Vagina (tissue), 2 donors: Measurements from ENCODE around the gene STRN4. TPM values are rescaled to one million over a fixed set of nuclear protein-coding genes. Genes with fewer than 3 reads are reported as not detected.

Source experiments
- DNase-seq, 2 donors: peaks; one replicate each; pipeline ENCODE4 v3.0.0-alpha.2; 2017; ENCODE audit errors: extremely low spot score in 2 of 2
- H3K27ac ChIP-seq: fragments of 200-600 bp; sonication (generic); one replicate; pipeline ENCODE4 v1.5.1; 2019
- H3K27me3 ChIP-seq: fragments of 200-600 bp; sonication (generic); one replicate; pipeline ENCODE4 v1.5.1; 2019
- H3K36me3 ChIP-seq, 2 donors: fragments of 200-600 bp; sonication (generic); one replicate each; pipeline ENCODE4 v1.5.1; 2017 to 2019
- H3K4me1 ChIP-seq: fragments of 200-600 bp; sonication (generic); one replicate; pipeline ENCODE4 v1.5.1; 2019
- H3K4me3 ChIP-seq, 2 donors: fragments of 200-600 bp; sonication (generic); 1 replicate in 1 of 2; 2 replicates in 1 of 2; pipeline ENCODE4 v1.5.1; 2016 to 2019
- H3K9me3 ChIP-seq: fragments of 200-600 bp; sonication (generic); one replicate; pipeline ENCODE4 v1.5.1; 2019
- CTCF ChIP-seq, 3 experiments: fragments of 450-650 bp in 2 of 3; fragments of 200-600 bp in 1 of 3; sonication (generic) in 1 of 3; IDR thresholded peaks; one replicate each; pipeline ENCODE4 v1.5.1; 2017 to 2019; ENCODE audit warnings: antibody characterized with exemption in 3 of 3, mild to moderate bottlenecking in 2 of 3, moderate library complexity in 2 of 3
- POLR2A ChIP-seq, 2 donors: fragments of 450-650 bp; IDR thresholded peaks; one replicate each; pipeline ENCODE4 v1.6.1; 2017; ENCODE audit warnings: antibody characterized with exemption in 2 of 2, mild to moderate bottlenecking in 2 of 2, moderate library complexity in 2 of 2
- POLR2AphosphoS5 ChIP-seq, 2 donors: sonication (generic); formaldehyde crosslinking; IDR thresholded peaks; one replicate each; pipeline ENCODE4 v1.9.0; 2017; ENCODE audit warnings: antibody characterized with exemption in 2 of 2, mild to moderate bottlenecking in 2 of 2, low read depth in 1 of 2; ENCODE audit not compliant: insufficient read depth in 1 of 2
- intact Hi-C: fragments of 100-400 bp; cut with DNase I; formaldehyde crosslinking; loops from one replicate; pipeline ENCODE4 v1.15.1; 2023
- total RNA-seq: library from RNA; depleted of rRNA; stranded (reverse); fragments of >200 nt; gene quantifications from one replicate; pipeline ENCODE4 v1.2.3, GENCODE V29; 2016

The STRN4 gene
- total RNA-seq, 1 donor from 2014 or later = 85.0 TPM

GRCh38 chr19:46728208-46728607 lies 18.0 kb downstream of the STRN4 start:
- no peaks in the 10 kb centered on the region for H3K27me3 ChIP-seq
- TF ChIP-seq CTCF (IDR thresholded peaks at IDR 0.05) (no peak), POLR2A (IDR thresholded peaks at IDR 0.05) (no peak), POLR2AphosphoS5 (IDR thresholded peaks at IDR 0.05; ENCODE audit: insufficient read depth in 1 of 2, low read depth in 1 of 2) (peak in 1 of 2 donors; percentile 34)
- H3K27ac ChIP-seq = peak overlapping the region; percentile 45
- intact Hi-C loops = loop anchor here (10.0 kb wide), 1 partner anchor 113 kb away; no protein-coding TSS in a partner anchor
- H3K9me3 ChIP-seq = no peaks in the 10 kb centered on the region
- no peak for DNase-seq
- H3K4me1 ChIP-seq = peaks cover 31% of the 10 kb centered on the region
- H3K4me3 ChIP-seq = no peak overlapping the region
- peaks cover 0 to 85% of the 10 kb centered on the region in 2 donors for H3K36me3 ChIP-seq

GRCh38 chr19:46727757-46728156 lies 18.5 kb downstream of the STRN4 start:
- peak overlapping the region; percentile 13 for H3K27ac ChIP-seq
- no peaks in the 10 kb centered on the region for H3K9me3 ChIP-seq
- H3K4me3 ChIP-seq = no peak overlapping the region
- TF ChIP-seq CTCF (IDR thresholded peaks at IDR 0.05) = no peak
- no peak for TF ChIP-seq POLR2AphosphoS5 (IDR thresholded peaks at IDR 0.05; ENCODE audit: insufficient read depth in 1 of 2, low read depth in 1 of 2)
- no peak for TF ChIP-seq POLR2A (IDR thresholded peaks at IDR 0.05)
- DNase-seq = no peak
- H3K36me3 ChIP-seq = peaks cover 0 to 85% of the 10 kb centered on the region in 2 donors
- intact Hi-C loops = loop anchor here (10.0 kb wide), 1 partner anchor 113 kb away; no protein-coding TSS in a partner anchor
- peaks cover 31% of the 10 kb centered on the region for H3K4me1 ChIP-seq
- H3K27me3 ChIP-seq = no peaks in the 10 kb centered on the region

- Histone ChIP-seq H3K27ac (no peak overlapping the region), H3K4me3 (no peak overlapping the region), H3K27me3 (no peaks in the 10 kb centered on the region), H3K4me1 (peaks cover 28% of the 10 kb centered on the region), H3K36me3 (peaks cover 0 to 86% of the 10 kb centered on the region in 2 donors), H3K9me3 (no peaks in the 10 kb centered on the region)
- no peak for TF ChIP-seq POLR2AphosphoS5 (IDR thresholded peaks at IDR 0.05; ENCODE audit: insufficient read depth in 1 of 2, low read depth in 1 of 2)
- no peak for TF ChIP-seq CTCF (IDR thresholded peaks at IDR 0.05)
- intact Hi-C loops = loop anchor here (10.0 kb wide), 1 partner anchor 112 kb away; no protein-coding TSS in a partner anchor
- DNase-seq = no peak
Observed at GRCh38 chr19:46726971-46727501, 19.2 kb downstream of the STRN4 start.

- Histone ChIP-seq H3K36me3 (peaks cover 0 to 87% of the 10 kb centered on the region in 2 donors), H3K4me1 (peaks cover 23% of the 10 kb centered on the region)
- no peak for DNase-seq
Observed at GRCh38 chr19:46726551-46726950, 19.7 kb downstream of the STRN4 start.

More at GRCh38 chr19:46726551-46726950, 19.7 kb downstream of the STRN4 start:
- H3K27ac ChIP-seq = no peak overlapping the region
- H3K27me3 ChIP-seq = no peaks in the 10 kb centered on the region
- intact Hi-C loops = loop anchor here (10.0 kb wide), 1 partner anchor 112 kb away; no protein-coding TSS in a partner anchor
- no peak overlapping the region for H3K4me3 ChIP-seq
- TF ChIP-seq POLR2AphosphoS5 (IDR thresholded peaks at IDR 0.05; ENCODE audit: insufficient read depth in 1 of 2, low read depth in 1 of 2) (no peak), POLR2A (IDR thresholded peaks at IDR 0.05) (no peak), CTCF (IDR thresholded peaks at IDR 0.05) (no peak)
- no peaks in the 10 kb centered on the region for H3K9me3 ChIP-seq
